MM.1S (cell line): ENCODE data around the gene DDX51.
"Not testable (repeated sequence)": the region's sequence is repeated elsewhere in the genome, so short reads cannot be mapped to it uniquely, and the experiment has no call there.

Source experiments
- DNase-seq: peaks from one replicate; pipeline ENCODE4 v3.0.0-alpha.2; 2015
- H2AFZ ChIP-seq: fragments of 300-600 bp; sonication (generic); 2 replicates; pipeline ENCODE4 v1.6.0; 2016; ENCODE audit warnings: antibody characterized with exemption, low read length
- H3F3A ChIP-seq: fragments of 300-600 bp; sonication (generic); 2 replicates; pipeline ENCODE4 v1.6.1; 2016; ENCODE audit warnings: mild to moderate bottlenecking, antibody characterized with exemption, low read length, moderate library complexity, mixed read lengths; ENCODE audit not compliant: insufficient read depth
- H3K27ac ChIP-seq: fragments of 300-600 bp; sonication (generic); 2 replicates; pipeline ENCODE4 v1.5.1; 2016; ENCODE audit warnings: mild to moderate bottlenecking, low read length
- H3K27me3 ChIP-seq: fragments of 300-600 bp; sonication (generic); replicated peaks from 2 replicates; pipeline ENCODE4 v1.6.0; 2016; ENCODE audit warnings: low read length; ENCODE audit not compliant: insufficient read depth
- H3K36me3 ChIP-seq: fragments of 300-600 bp; sonication (generic); replicated peaks from 2 replicates; pipeline ENCODE4 v1.6.1; 2016; ENCODE audit warnings: mild to moderate bottlenecking, low read length, mixed read lengths; ENCODE audit not compliant: insufficient read depth
- H3K4me1 ChIP-seq: fragments of 300-600 bp; sonication (generic); 2 replicates; pipeline ENCODE4 v1.6.1; 2016; ENCODE audit warnings: low read length, mixed read lengths
- H3K4me2 ChIP-seq: fragments of 300-600 bp; sonication (generic); 2 replicates; pipeline ENCODE4 v1.6.0; 2016; ENCODE audit warnings: low read depth, low read length
- H3K4me3 ChIP-seq: fragments of 300-600 bp; sonication (generic); 2 replicates; pipeline ENCODE4 v1.5.1; 2016; ENCODE audit warnings: low read length, mixed read lengths
- H3K79me2 ChIP-seq: fragments of 300-600 bp; sonication (generic); 2 replicates; pipeline ENCODE4 v1.6.1; 2016; ENCODE audit warnings: mixed run types, low read length, mixed read lengths
- H3K9ac ChIP-seq: fragments of 300-600 bp; sonication (generic); 2 replicates; pipeline ENCODE4 v1.6.1; 2016; ENCODE audit warnings: low read length, mixed read lengths
- H3K9me2 ChIP-seq: fragments of 300-600 bp; sonication (generic); replicated peaks from 2 replicates; pipeline ENCODE4 v1.6.1; 2016; ENCODE audit warnings: mild to moderate bottlenecking, low read length, mixed read lengths; ENCODE audit not compliant: insufficient read depth
- H3K9me3 ChIP-seq: fragments of 300-600 bp; sonication (generic); replicated peaks from 2 replicates; pipeline ENCODE4 v1.6.1; 2016; ENCODE audit warnings: mild to moderate bottlenecking, low read length, mixed read lengths; ENCODE audit not compliant: insufficient read depth
- H4K20me1 ChIP-seq: fragments of 300-600 bp; sonication (generic); 2 replicates; pipeline ENCODE4 v1.6.1; 2016; ENCODE audit warnings: mild to moderate bottlenecking, low read length, moderate library complexity, mixed read lengths; ENCODE audit not compliant: insufficient read depth
- CTCF ChIP-seq: fragments of 300-600 bp; sonication (generic); IDR thresholded peaks from 2 replicates; pipeline ENCODE4 v1.5.1; 2016; ENCODE audit warnings: antibody characterized with exemption, low read length, mixed read lengths
- EZH2 ChIP-seq: fragments of 300-600 bp; sonication (generic); optimal IDR thresholded peaks from 2 replicates; pipeline ENCODE3; 2017; ENCODE audit warnings: low read depth, mild to moderate bottlenecking, antibody characterized with exemption, low read length, mixed read lengths
- EZH2phosphoT487 ChIP-seq: fragments of 300-600 bp; sonication (generic); IDR thresholded peaks from 2 replicates; pipeline ENCODE4 v1.6.1; 2018; ENCODE audit warnings: antibody characterized with exemption, low read length

DDX51 gene

GRCh38 chr12:132105467-132105866, 38.7 kb downstream of the DDX51 start:
- TF ChIP-seq EZH2 (no peak), EZH2phosphoT487 (no peak), CTCF (no peak)
- Histone ChIP-seq H3K9ac (no peak overlapping the region), H3K4me1 (no peaks in the 10 kb centered on the region), H3K36me3 (no peaks in the 10 kb centered on the region), H3K9me2 (no peaks in the 10 kb centered on the region), H3K27me3 (no peaks in the 10 kb centered on the region), H3K9me3 (no peaks in the 10 kb centered on the region), H3F3A (no peaks in the 10 kb centered on the region), H3K27ac (no peak overlapping the region), H2AFZ (no peak overlapping the region), H3K4me2 (no peak overlapping the region), H3K79me2 (no peaks in the 10 kb centered on the region), H4K20me1 (no peaks in the 10 kb centered on the region), H3K4me3 (no peak overlapping the region)
- DNase-seq = no peak

GRCh38 chr12:132103542-132104308, 40.4 kb downstream of the DDX51 start:
- H3K9me3 ChIP-seq = no peaks in the 10 kb centered on the region
- TF ChIP-seq CTCF (no peak), EZH2phosphoT487 (no peak), EZH2 (no peak)
- no peaks in the 10 kb centered on the region for H3K27me3 ChIP-seq
- H3K36me3 ChIP-seq = no peaks in the 10 kb centered on the region
- H3F3A ChIP-seq = no peaks in the 10 kb centered on the region
- H3K79me2 ChIP-seq = no peaks in the 10 kb centered on the region
- no peak overlapping the region for H3K9ac ChIP-seq
- no peaks in the 10 kb centered on the region for H3K9me2 ChIP-seq
- H3K4me3 ChIP-seq = no peak overlapping the region
- H3K4me2 ChIP-seq = no peak overlapping the region
- DNase-seq = no peak
- no peak overlapping the region for H3K27ac ChIP-seq
- H2AFZ ChIP-seq = no peak overlapping the region
- H3K4me1 ChIP-seq = no peaks in the 10 kb centered on the region
- no peaks in the 10 kb centered on the region for H4K20me1 ChIP-seq

- not testable (repeated sequence) for H3K4me2 ChIP-seq, H4K20me1 ChIP-seq, H3K27ac ChIP-seq, H3K4me3 ChIP-seq, H3K9me3 ChIP-seq, H3F3A ChIP-seq, H3K9me2 ChIP-seq, DNase-seq, H3K9ac ChIP-seq, H2AFZ ChIP-seq, H3K27me3 ChIP-seq, H3K4me1 ChIP-seq, H3K79me2 ChIP-seq, H3K36me3 ChIP-seq
These were observed 41.0 kb downstream of the DDX51 start for GRCh38 chr12:132103072-132103471.

- Histone ChIP-seq H3K36me3 (no peaks in the 10 kb centered on the region), H3K4me3 (no peak overlapping the region), H3K9ac (no peak overlapping the region), H3K9me3 (no peaks in the 10 kb centered on the region), H3F3A (no peaks in the 10 kb centered on the region), H3K79me2 (no peaks in the 10 kb centered on the region), H3K27ac (no peak overlapping the region), H3K27me3 (no peaks in the 10 kb centered on the region), H4K20me1 (no peaks in the 10 kb centered on the region), H3K4me2 (no peak overlapping the region), H3K9me2 (no peaks in the 10 kb centered on the region), H2AFZ (no peak overlapping the region), H3K4me1 (no peaks in the 10 kb centered on the region)
- no peak for TF ChIP-seq EZH2
- TF ChIP-seq EZH2phosphoT487 = no peak
- no peak for TF ChIP-seq CTCF
- no peak for DNase-seq
These were observed 41.8 kb downstream of the DDX51 start for GRCh38 chr12:132102297-132102696.
